ENCODE measurements around the gene ATP10A.

Gene ATP10A

GRCh38 chr15:25852661-25853524 is 10.2 kb downstream of the ATP10A start:
- TF ChIP-seq, protein P1, sequence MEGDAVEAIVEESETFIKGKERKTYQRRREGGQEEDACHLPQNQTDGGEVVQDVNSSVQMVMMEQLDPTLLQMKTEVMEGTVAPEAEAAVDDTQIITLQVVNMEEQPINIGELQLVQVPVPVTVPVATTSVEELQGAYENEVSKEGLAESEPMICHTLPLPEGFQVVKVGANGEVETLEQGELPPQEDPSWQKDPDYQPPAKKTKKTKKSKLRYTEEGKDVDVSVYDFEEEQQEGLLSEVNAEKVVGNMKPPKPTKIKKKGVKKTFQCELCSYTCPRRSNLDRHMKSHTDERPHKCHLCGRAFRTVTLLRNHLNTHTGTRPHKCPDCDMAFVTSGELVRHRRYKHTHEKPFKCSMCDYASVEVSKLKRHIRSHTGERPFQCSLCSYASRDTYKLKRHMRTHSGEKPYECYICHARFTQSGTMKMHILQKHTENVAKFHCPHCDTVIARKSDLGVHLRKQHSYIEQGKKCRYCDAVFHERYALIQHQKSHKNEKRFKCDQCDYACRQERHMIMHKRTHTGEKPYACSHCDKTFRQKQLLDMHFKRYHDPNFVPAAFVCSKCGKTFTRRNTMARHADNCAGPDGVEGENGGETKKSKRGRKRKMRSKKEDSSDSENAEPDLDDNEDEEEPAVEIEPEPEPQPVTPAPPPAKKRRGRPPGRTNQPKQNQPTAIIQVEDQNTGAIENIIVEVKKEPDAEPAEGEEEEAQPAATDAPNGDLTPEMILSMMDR (IDR thresholded peaks at IDR 0.05; ENCODE audit: low read depth, low read length) = no peak
- H3K4me3 ChIP-seq (ENCODE audit: low read depth, low read length) = no peak overlapping the region

GRCh38 chr15:25852027-25852426 is 11.1 kb downstream of the ATP10A start:
- TF ChIP-seq, protein P1 (IDR thresholded peaks at IDR 0.05; ENCODE audit: low read depth, low read length) = no peak
- no peak overlapping the region for H3K4me3 ChIP-seq (ENCODE audit: low read depth, low read length)

- H3K4me3 ChIP-seq (ENCODE audit: low read depth, low read length) = peak overlapping the region; percentile 60
- TF ChIP-seq, protein P1 (IDR thresholded peaks at IDR 0.05; ENCODE audit: low read depth, low read length) = no peak
These were observed 12.7 kb downstream of the ATP10A start for GRCh38 chr15:25850154-25851111.

GRCh38 chr15:25849157-25849921 is 13.8 kb downstream of the ATP10A start:
- peak overlapping the region; percentile 60 for H3K4me3 ChIP-seq (ENCODE audit: low read depth, low read length)
- TF ChIP-seq, protein P1 (IDR thresholded peaks at IDR 0.05; ENCODE audit: low read depth, low read length) = no peak

DNA sequence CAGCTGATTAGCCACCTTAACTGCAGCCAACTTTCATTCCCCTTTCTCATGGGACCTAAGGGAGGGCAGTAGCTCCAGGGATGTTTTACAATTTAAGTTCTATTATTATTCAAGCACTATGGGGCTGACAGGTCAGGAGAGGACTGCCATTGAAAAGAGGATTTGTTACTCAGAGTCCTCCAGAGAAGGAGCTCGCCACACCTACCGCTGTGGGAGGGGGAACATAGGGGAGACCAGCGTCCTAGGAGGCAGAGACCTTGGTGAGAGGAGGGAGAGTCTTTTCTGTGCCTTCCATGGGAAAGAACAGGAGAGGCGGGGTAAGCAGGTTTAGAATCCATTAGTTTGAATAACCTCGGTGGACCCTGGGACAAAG is 14.4 kb downstream of the ATP10A start:
- no peak overlapping the region for H3K4me3 ChIP-seq (ENCODE audit: low read depth, low read length)
- TF ChIP-seq, protein P1 (IDR thresholded peaks at IDR 0.05; ENCODE audit: low read depth, low read length) = no peak

DNA sequence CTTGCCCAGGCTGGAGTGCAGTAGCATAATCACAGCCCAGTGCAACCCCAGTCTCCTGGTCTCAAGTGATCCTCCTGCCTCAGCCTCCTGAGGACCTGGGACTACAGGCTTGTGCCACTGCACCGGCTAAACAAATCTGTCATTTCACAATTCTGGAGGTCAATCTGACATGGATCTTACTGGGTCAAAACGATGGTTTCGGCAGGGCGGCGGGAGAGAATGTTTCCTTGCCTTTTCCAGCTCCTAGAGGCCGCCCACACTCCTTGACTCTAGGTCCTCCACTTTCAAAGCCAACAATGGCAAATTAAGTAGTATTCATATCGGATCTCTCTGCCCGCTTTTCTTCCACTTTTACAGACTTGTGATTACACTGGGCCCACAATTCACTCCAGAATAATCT is 14.8 kb downstream of the ATP10A start:
- TF ChIP-seq, protein P1 (IDR thresholded peaks at IDR 0.05; ENCODE audit: low read depth, low read length) = no peak
- no peak overlapping the region for H3K4me3 ChIP-seq (ENCODE audit: low read depth, low read length)
